GM18526 (cell line): Measurements from ENCODE around the gene BEND3.

Experiments used
- POLR2A ChIP-seq: IDR thresholded peaks from 3 replicates; pipeline ENCODE4 v1.6.1; 2011; ENCODE audit not compliant: insufficient read length; ENCODE audit errors: extremely low read depth

BEND3 gene

GRCh38 chr6:107114926-107115694 is at the start of gene BEND3:
Gene BEND3, minus strand, starts transcription at chr6:107115515. Its CDS starts 16,230 bp downstream, at chr6:107099285.
- TF ChIP-seq POLR2A = peak; percentile 4

DNA sequence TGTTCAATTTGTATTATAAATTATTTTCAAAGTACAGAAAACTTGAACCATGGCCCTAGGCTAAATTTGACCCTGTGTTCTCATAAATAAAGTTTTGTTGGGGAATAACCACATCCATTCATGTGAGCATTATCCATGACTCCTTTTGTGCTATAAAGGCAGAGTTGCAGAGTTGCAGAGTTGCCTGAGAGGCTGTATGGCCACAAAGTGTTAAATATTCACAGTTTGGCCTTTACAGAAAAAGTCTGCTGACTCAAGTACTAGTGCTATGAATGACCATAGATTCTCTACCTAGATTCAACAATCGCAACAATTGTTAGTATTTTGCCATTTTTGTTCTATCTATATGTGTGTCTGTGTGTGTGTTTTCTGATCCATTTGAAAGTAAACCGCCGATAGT is 46.2 kb upstream of the BEND3 start:
- no peak for TF ChIP-seq POLR2A

DNA sequence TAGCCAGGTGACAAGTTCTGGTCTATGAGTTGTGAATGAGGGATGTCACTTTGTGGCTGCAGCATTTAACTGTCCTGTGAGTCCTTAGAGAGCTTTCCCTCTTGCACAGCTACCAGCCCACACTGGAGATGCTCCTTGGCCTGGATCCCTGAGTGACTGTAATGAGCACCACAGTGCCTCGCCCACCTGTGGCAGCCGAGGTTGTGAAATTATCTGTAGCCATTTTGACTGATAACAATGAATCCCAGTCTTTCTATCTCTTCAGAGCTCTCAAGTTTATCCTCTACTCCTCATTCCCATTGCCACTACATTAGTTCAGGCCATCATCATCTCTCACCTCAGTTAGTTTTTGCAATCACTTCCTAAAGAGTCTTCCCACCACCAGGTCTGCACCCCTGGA is 41.3 kb upstream of the BEND3 start:
- TF ChIP-seq POLR2A = no peak

- no peak for TF ChIP-seq POLR2A
Measured at GRCh38 chr6:107154801-107155160, 39.5 kb upstream of the BEND3 start.

GRCh38 chr6:107154131-107154800 is 39.0 kb upstream of the BEND3 start:
- TF ChIP-seq POLR2A = no peak

GRCh38 chr6:107152638-107153430 is 37.5 kb upstream of the BEND3 start:
- no peak for TF ChIP-seq POLR2A

DNA sequence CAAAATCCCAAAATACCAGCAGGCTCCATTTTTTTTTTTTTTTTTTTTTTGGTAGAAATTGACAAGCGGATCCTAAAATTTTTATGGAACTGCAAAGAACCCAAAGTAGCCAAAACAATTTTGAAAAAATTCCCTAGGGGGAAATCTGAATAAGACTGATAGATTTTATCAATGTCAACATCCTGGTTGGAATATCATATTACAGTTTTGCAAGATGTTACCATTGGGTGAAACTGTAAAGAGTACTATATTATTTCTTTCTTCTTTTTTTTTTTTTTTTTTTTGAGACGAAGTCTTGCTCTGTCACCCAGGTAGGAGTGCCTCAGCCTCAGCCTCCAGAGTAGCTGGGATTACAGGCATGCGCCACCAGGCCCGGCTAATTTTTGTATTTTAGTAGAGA is 29.4 kb upstream of the BEND3 start:
- no peak for TF ChIP-seq POLR2A

DNA sequence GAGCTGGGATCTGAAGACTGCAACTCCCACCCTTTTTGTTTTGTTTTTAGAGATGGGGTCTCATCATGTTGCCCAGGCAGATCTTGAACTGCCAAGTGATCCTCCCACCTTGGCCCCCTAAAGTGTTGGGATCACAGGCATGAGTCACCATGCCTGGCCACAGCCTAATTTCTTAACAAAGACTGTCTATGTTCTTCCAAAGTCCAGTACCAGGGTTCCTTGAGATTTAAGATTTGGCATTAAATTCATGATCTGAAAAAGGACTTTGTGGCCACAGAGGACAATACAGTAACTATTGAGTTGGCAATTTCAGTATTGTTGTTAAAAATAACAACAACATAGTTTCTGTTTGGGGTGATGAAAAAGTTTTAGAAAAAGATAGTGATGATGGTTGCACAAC is 28.7 kb upstream of the BEND3 start:
- TF ChIP-seq POLR2A = no peak

- TF ChIP-seq POLR2A = no peak
Measured at GRCh38 chr6:107140581-107140980, 25.3 kb upstream of the BEND3 start.

DNA sequence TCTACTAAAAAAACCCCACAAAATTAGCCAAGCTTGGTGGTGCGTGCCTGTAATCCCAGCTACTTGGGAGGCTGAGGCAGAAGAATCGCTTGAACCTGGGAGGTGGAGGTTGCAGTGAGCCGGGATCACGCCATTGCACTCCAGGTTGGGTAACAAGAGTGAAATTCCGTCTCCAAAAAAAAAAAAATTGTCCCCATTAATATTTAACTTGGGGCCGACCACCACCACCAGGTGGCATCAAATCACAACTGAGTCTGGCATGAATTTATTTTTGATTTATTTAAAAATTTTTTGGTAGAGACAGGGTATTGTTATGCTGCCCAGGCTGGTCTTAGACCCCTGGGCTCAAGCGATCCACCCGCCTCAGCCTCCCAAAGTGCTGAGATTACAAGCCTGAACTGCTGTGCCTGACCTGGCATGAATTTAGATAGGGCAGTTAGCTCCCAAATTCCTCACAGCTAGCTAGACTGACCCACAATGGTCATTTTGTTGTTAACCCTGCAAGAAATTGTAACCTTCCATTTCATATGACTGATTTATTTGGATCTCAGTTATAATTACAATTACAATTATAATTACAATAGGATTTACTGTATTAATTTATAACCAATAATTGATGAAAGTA is 17.1 kb upstream of the BEND3 start:
- no peak for TF ChIP-seq POLR2A

- no peak for TF ChIP-seq POLR2A
Measured at GRCh38 chr6:107129370-107129925, 14.1 kb upstream of the BEND3 start.

DNA sequence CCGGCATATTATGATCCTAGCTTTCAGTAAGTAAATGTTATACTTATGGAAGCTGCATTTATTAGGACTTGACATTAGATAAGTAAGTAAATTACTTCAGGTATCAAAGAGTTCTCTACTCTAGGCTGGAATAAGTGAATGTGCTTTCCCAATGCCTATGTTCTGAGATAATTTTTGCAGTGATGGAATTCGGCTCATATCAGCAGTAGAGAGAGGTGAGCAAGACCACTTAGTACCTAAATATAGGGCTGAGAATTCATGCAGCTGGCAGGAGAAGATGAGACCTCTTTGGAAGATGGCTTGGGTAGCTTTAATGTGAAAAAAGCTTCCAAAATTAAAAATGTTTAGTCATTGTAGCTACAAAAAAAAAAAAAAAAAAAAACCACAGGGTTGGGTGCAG is 13.3 kb upstream of the BEND3 start:
- TF ChIP-seq POLR2A = no peak

- TF ChIP-seq POLR2A = no peak
Measured at GRCh38 chr6:107128175-107128574, 12.9 kb upstream of the BEND3 start.

DNA sequence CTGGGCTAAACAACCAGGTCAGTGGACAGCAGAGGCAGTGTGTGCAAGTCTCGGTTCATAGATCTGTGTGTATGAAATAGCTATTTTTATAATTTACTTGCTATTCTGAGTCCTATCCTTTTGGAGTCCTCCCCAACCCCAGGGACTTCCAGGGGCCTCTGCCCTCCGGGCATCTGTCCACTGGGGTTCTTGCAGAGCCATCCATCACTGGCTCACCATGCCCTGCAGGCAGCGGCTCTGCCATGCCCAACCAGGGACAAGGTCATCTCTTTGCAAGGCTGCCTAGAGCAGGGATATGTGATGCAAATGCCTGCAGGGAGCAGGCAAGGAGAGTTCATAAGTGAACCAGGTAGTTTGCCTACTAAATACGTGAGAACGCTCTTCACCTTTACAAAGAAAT is 10.5 kb upstream of the BEND3 start:
- no peak for TF ChIP-seq POLR2A

GRCh38 chr6:107124934-107125348 is 9.6 kb upstream of the BEND3 start:
- no peak for TF ChIP-seq POLR2A
